Stimulated activated CD8-positive, alpha-beta memory T cell treated with anti-CD3 and anti-CD28 coated beads, Interleukin-7, amount 100 ng/mL, for 1 hour (primary cell): Measurements from ENCODE around the gene PPIG.
"Not testable (repeated sequence)": the region's sequence is repeated elsewhere in the genome, so short reads cannot be mapped to it uniquely, and the experiment has no call there.

ENCODE experiments used
- DNase-seq, 2 donors: peaks; one replicate each; pipeline ENCODE4 v3.0.0-alpha.2; 2020; ENCODE audit warnings: low read depth in 2 of 2

The PPIG gene

GRCh38 chr2:169664600-169664977 lies 80.4 kb downstream of the PPIG start:
- DNase-seq, result no peak

GRCh38 chr2:169664978-169665930 lies 81.1 kb downstream of the PPIG start:
- DNase-seq, result no peak

- DNase-seq, result no peak
These were observed 83.4 kb downstream of the PPIG start for GRCh38 chr2:169667583-169667982.

GRCh38 chr2:169670215-169670651 lies 86.1 kb downstream of the PPIG start:
- no peak for DNase-seq

- DNase-seq, result no peak
These were observed 86.8 kb downstream of the PPIG start for GRCh38 chr2:169670937-169671336.

GRCh38 chr2:169672406-169672805 lies 88.3 kb downstream of the PPIG start:
- no peak for DNase-seq

- no peak for DNase-seq
These were observed 89.0 kb downstream of the PPIG start for GRCh38 chr2:169673106-169673505.

GRCh38 chr2:169673921-169674320 lies 89.8 kb downstream of the PPIG start:
- DNase-seq, result no peak

GRCh38 chr2:169676357-169676756 lies 92.2 kb downstream of the PPIG start:
- no peak for DNase-seq

- no peak for DNase-seq
These were observed 92.7 kb downstream of the PPIG start for GRCh38 chr2:169676850-169677249.

- DNase-seq, result no peak
These were observed 98.9 kb downstream of the PPIG start for GRCh38 chr2:169683054-169683424.

GRCh38 chr2:169683425-169684134 lies 99.4 kb downstream of the PPIG start:
- DNase-seq, result no peak

- DNase-seq, result no peak
These were observed 100.0 kb downstream of the PPIG start for GRCh38 chr2:169684135-169684565.

- DNase-seq, result not testable (repeated sequence)
These were observed 100.6 kb downstream of the PPIG start for GRCh38 chr2:169684712-169685111.

GRCh38 chr2:169686825-169687224 lies 102.7 kb downstream of the PPIG start:
- not testable (repeated sequence) for DNase-seq

GRCh38 chr2:169687943-169688342 lies 103.8 kb downstream of the PPIG start:
- not testable (repeated sequence) for DNase-seq

- DNase-seq, result no peak
These were observed 106.8 kb downstream of the PPIG start for GRCh38 chr2:169690958-169691357.
